Panc1 (cell line): Measurements from ENCODE around the gene SAP30BP. TPM values are rescaled to one million over a fixed set of nuclear protein-coding genes. Genes with fewer than 3 reads are reported as not detected.

ENCODE experiments used
- ATAC-seq: fragments of 200-7000 bp; cut with Tn5 transposase; 2 replicates; pipeline ENCODE4 v1.9.1; 2020; ENCODE audit warnings: mild to moderate bottlenecking, moderate library complexity
- BruUV-seq: library from RNA; stranded (reverse); fragments of 400-500 nt; replicated peaks from 2 replicates; lab custom pipeline; 2021; lab: Mats Ljungman, UMichigan
- CTCF ChIA-PET: fragments of 300-600 bp; sonication (Branson Sonifier 250); formaldehyde crosslinking; loops from one replicate; lab custom pipeline; 2022; ENCODE audit warnings: antibody characterized with exemption; lab: Charles Lee
- POLR2A ChIA-PET: fragments of 300-600 bp; sonication (Branson Sonifier 250); formaldehyde crosslinking; loops from one replicate; lab custom pipeline; 2022; ENCODE audit warnings: antibody characterized with exemption; lab: Charles Lee
- DNase-seq: peaks from one replicate; pipeline ENCODE4 v3.0.0-alpha.2; 2010; ENCODE audit warnings: low read depth, low spot score
- H3K27ac ChIP-seq: 2 replicates; pipeline ENCODE4 v1.5.1; 2011; ENCODE audit warnings: mild to moderate bottlenecking, low read length, inconsistent platforms
- H3K27me3 ChIP-seq: fragments of 200-500 bp; sonication (Bioruptor generic); 2 replicates; pipeline ENCODE4 v1.6.0; 2014; ENCODE audit warnings: low read length, inconsistent platforms; ENCODE audit not compliant: control insufficient read depth, insufficient read depth
- H3K36me3 ChIP-seq: fragments of 200-500 bp; sonication (Bioruptor generic); 2 replicates; pipeline ENCODE4 v1.5.1; 2014; ENCODE audit warnings: inconsistent platforms, mild to moderate bottlenecking, low read length, moderate library complexity; ENCODE audit not compliant: control insufficient read depth, insufficient read depth
- H3K4me1 ChIP-seq: 2 replicates; pipeline ENCODE4 v1.5.1; 2011; ENCODE audit warnings: inconsistent platforms, mild to moderate bottlenecking, low read length, moderate library complexity; ENCODE audit not compliant: control insufficient read depth, insufficient read depth
- H3K4me3 ChIP-seq, 2 experiments: 2 replicates each; pipeline ENCODE4 v1.5.1; 2011 to 2012; ENCODE audit warnings: low read depth in 2 of 2, low read length in 2 of 2, mild to moderate bottlenecking in 2 of 2, inconsistent platforms in 1 of 2, moderate library complexity in 1 of 2
- H3K9me3 ChIP-seq: fragments of 200-500 bp; sonication (Bioruptor generic); 2 replicates; pipeline ENCODE4 v1.5.1; 2014; ENCODE audit warnings: low read depth, mild to moderate bottlenecking, inconsistent platforms, low read length, moderate library complexity; ENCODE audit not compliant: control insufficient read depth, insufficient read depth
- POLR2AphosphoS5 ChIP-seq: IDR thresholded peaks from 2 replicates; pipeline ENCODE4 v1.6.1; 2012; ENCODE audit warnings: mild to moderate bottlenecking, low read depth, low read length, moderate library complexity
- SIN3A ChIP-seq: IDR thresholded peaks from 2 replicates; pipeline ENCODE4 v1.6.1; 2012; ENCODE audit warnings: low read depth, mild to moderate bottlenecking, low read length, moderate library complexity, borderline replicate concordance; ENCODE audit not compliant: insufficient read depth
- TCF7L2 ChIP-seq: IDR thresholded peaks from 2 replicates; pipeline ENCODE4 v1.6.1; 2011; ENCODE audit warnings: mild to moderate bottlenecking, low read depth, low read length, inconsistent platforms
- in situ Hi-C: cut with HindIII; loops from 2 replicates; pipeline ENCODE4 v1.10.0; 2016; ENCODE audit warnings: low sequenced_read_pairs, low pct_unique_long_range_greater_than_20kb
- intact Hi-C: fragments of 100-400 bp; cut with micrococcal nuclease; formaldehyde crosslinking; loops from one replicate; pipeline ENCODE4 v1.10.0; 2022; ENCODE audit not compliant: unreplicated experiment
- total RNA-seq: library from RNA; stranded (reverse); gene quantifications from one replicate; pipeline ENCODE4 v1.2.1, GENCODE V29; 2021; ENCODE audit not compliant: unreplicated experiment
- TF ChIP-seq, protein P1 (sequence below): fragments of 450-650 bp; IDR thresholded peaks from 2 replicates; pipeline ENCODE4 v1.5.1; 2017; ENCODE audit warnings: mild to moderate bottlenecking
- TF ChIP-seq, protein P2 (sequence below), 2 experiments: IDR thresholded peaks; 2 replicates each; pipeline ENCODE4 v1.6.1; 2011 to 2012; ENCODE audit warnings: low read depth in 2 of 2, control low read depth in 1 of 2, low read length in 1 of 2, mild to moderate bottlenecking in 1 of 2, moderate library complexity in 1 of 2; ENCODE audit not compliant: insufficient read depth in 1 of 2

The SAP30BP gene
- total RNA-seq, 1 experiment from 2014 or later, result 138 TPM

DNA sequence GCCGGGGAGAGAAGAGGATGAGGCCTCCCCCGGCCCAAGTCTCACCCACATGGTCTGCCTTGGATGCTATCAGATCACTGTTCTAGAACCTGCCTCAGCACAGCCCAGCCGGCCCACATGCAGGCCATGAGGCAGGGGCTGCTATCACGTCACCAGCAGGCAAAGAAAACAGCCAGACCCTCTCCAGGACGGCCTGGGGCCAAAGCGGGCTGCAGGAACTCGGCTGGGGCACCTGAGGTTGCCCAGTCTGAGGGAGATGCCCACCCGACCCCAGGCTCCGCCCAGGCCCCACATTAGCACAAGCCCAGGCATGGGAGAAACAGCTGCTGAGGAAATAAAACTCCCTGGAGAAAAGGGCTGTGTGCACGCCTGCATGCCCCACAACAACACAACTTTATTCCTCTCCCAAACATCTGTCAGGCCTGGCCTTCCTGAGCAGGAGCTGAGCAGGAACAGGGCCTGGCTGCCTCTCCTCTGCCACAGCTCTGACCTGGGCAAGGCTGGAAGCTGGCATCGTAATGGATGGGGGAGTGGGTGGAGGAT is 40.6 kb upstream of the SAP30BP start:
- TF ChIP-seq, protein P1, sequence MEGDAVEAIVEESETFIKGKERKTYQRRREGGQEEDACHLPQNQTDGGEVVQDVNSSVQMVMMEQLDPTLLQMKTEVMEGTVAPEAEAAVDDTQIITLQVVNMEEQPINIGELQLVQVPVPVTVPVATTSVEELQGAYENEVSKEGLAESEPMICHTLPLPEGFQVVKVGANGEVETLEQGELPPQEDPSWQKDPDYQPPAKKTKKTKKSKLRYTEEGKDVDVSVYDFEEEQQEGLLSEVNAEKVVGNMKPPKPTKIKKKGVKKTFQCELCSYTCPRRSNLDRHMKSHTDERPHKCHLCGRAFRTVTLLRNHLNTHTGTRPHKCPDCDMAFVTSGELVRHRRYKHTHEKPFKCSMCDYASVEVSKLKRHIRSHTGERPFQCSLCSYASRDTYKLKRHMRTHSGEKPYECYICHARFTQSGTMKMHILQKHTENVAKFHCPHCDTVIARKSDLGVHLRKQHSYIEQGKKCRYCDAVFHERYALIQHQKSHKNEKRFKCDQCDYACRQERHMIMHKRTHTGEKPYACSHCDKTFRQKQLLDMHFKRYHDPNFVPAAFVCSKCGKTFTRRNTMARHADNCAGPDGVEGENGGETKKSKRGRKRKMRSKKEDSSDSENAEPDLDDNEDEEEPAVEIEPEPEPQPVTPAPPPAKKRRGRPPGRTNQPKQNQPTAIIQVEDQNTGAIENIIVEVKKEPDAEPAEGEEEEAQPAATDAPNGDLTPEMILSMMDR, result no peak
- TF ChIP-seq SIN3A (no peak), POLR2AphosphoS5 (no peak), TCF7L2 (no peak)
- TF ChIP-seq, protein P2, sequence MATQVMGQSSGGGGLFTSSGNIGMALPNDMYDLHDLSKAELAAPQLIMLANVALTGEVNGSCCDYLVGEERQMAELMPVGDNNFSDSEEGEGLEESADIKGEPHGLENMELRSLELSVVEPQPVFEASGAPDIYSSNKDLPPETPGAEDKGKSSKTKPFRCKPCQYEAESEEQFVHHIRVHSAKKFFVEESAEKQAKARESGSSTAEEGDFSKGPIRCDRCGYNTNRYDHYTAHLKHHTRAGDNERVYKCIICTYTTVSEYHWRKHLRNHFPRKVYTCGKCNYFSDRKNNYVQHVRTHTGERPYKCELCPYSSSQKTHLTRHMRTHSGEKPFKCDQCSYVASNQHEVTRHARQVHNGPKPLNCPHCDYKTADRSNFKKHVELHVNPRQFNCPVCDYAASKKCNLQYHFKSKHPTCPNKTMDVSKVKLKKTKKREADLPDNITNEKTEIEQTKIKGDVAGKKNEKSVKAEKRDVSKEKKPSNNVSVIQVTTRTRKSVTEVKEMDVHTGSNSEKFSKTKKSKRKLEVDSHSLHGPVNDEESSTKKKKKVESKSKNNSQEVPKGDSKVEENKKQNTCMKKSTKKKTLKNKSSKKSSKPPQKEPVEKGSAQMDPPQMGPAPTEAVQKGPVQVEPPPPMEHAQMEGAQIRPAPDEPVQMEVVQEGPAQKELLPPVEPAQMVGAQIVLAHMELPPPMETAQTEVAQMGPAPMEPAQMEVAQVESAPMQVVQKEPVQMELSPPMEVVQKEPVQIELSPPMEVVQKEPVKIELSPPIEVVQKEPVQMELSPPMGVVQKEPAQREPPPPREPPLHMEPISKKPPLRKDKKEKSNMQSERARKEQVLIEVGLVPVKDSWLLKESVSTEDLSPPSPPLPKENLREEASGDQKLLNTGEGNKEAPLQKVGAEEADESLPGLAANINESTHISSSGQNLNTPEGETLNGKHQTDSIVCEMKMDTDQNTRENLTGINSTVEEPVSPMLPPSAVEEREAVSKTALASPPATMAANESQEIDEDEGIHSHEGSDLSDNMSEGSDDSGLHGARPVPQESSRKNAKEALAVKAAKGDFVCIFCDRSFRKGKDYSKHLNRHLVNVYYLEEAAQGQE (IDR thresholded peaks at IDR 0.05; ENCODE audit: insufficient read depth in 1 of 2, low read depth in 2 of 2, low read length in 1 of 2), result no peak
- no peaks in the 10 kb centered on the region for H3K36me3 ChIP-seq
- no peaks in the 10 kb centered on the region for H3K4me1 ChIP-seq
- BruUV-seq, result no TSS peak
- ChIA-PET CTCF (interaction anchor here (0.6 kb wide), 1 partner anchor 33 kb away, joined by 5 read pairs; no protein-coding TSS in a partner anchor), POLR2A (no interaction called here)
- DNase-seq (no peak), ATAC-seq (no peak)
- no peak overlapping the region for H3K27ac ChIP-seq
- H3K4me3 ChIP-seq, result no peak overlapping the region
- no peaks in the 10 kb centered on the region for H3K27me3 ChIP-seq
- no peaks in the 10 kb centered on the region for H3K9me3 ChIP-seq
- in situ Hi-C loops, result no loop called here
- intact Hi-C loops, result no loop called here

DNA sequence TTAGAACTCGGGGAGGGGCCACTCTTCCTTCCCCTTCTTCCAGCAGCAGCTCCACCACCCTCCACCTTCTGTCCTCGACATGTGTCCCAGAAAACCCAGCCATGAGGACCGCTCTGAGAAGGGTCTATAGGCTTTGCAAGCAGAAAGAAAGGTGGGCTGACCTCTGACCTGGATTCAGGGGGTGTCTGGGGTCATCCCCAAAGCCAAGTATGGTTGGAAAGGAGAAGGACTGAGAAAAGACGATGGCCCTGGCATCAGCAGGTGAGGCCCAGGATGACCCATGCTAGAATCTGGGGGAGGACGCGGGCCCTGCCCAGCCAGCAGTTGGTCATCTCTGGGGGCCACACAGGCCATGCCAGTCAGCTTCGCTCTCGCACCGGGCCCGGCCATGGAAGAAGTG is 40.0 kb upstream of the SAP30BP start:
- TF ChIP-seq TCF7L2, result no peak
- in situ Hi-C loops, result no loop called here
- CTCF ChIA-PET, result interaction anchor here (0.6 to 0.7 kb wide), 2 partner anchors 33 to 286 kb away, joined by 5 to 11 read pairs; no protein-coding TSS in a partner anchor
- POLR2A ChIA-PET, result no interaction called here
- BruUV-seq, result no TSS peak
- Histone ChIP-seq H3K36me3 (no peaks in the 10 kb centered on the region), H3K4me3 (no peak overlapping the region), H3K9me3 (no peaks in the 10 kb centered on the region), H3K27ac (no peak overlapping the region), H3K27me3 (no peaks in the 10 kb centered on the region), H3K4me1 (no peaks in the 10 kb centered on the region)
- DNase-seq (no peak), ATAC-seq (no peak)
- intact Hi-C loops, result no loop called here

DNA sequence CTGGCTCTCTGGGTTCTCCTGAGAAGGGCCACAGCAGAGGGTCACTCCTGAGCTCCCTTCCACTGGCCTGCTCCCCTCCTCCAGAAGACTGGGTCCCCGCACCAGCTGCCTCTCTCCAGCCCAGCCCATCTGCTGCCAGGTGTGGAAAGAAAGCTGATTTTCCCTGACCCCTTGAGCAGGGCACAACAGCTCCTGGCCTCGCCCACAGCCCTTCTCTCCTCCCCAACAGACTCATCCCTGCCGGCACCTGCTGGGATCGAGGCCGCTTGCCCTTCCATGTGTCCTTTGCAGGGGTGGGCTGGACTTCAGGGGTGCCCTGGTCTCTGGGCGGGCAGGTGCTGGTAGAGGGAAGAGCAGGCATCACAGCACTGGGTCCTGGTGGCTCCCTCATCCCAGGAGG is 38.7 kb upstream of the SAP30BP start:
- DNase-seq, result no peak
- BruUV-seq, result no TSS peak
- no peaks in the 10 kb centered on the region for H3K27me3 ChIP-seq
- POLR2A ChIA-PET, result no interaction called here
- H3K4me1 ChIP-seq, result peaks cover 9% of the 10 kb centered on the region
- ATAC-seq, result no peak
- intact Hi-C loops, result no loop called here
- no peak overlapping the region for H3K27ac ChIP-seq
- TF ChIP-seq TCF7L2 (no peak), POLR2AphosphoS5 (no peak), SIN3A (no peak)
- TF ChIP-seq, protein P1, result no peak
- TF ChIP-seq, protein P2 (IDR thresholded peaks at IDR 0.05; ENCODE audit: insufficient read depth in 1 of 2, low read depth in 2 of 2, low read length in 1 of 2), result no peak
- no peaks in the 10 kb centered on the region for H3K36me3 ChIP-seq
- CTCF ChIA-PET, result interaction anchor here (0.6 to 0.7 kb wide), 4 partner anchors 28 to 151 kb away, joined by 4 to 7 read pairs (median 5); no protein-coding TSS in a partner anchor
- H3K4me3 ChIP-seq, result no peak overlapping the region
- H3K9me3 ChIP-seq, result no peaks in the 10 kb centered on the region
- in situ Hi-C loops, result no loop called here
